ENCODE data around the gene IL23R.
"Not testable (repeated sequence)": the region's sequence is repeated elsewhere in the genome, so short reads cannot be mapped to it uniquely, and the experiment has no call there.

IL23R gene

GRCh38 chr1:67166196-67166595, at the start of gene IL23R:
IL23R (plus strand) TSS chr1:67166454; CDS start chr1:67168121, 1,667 bp downstream.
- DNase-seq: no peak

GRCh38 chr1:67118191-67118590, 48.1 kb upstream of the IL23R start:
- no peak for DNase-seq

- no peak for DNase-seq
Measured at GRCh38 chr1:67118646-67119045, 47.6 kb upstream of the IL23R start.

DNA sequence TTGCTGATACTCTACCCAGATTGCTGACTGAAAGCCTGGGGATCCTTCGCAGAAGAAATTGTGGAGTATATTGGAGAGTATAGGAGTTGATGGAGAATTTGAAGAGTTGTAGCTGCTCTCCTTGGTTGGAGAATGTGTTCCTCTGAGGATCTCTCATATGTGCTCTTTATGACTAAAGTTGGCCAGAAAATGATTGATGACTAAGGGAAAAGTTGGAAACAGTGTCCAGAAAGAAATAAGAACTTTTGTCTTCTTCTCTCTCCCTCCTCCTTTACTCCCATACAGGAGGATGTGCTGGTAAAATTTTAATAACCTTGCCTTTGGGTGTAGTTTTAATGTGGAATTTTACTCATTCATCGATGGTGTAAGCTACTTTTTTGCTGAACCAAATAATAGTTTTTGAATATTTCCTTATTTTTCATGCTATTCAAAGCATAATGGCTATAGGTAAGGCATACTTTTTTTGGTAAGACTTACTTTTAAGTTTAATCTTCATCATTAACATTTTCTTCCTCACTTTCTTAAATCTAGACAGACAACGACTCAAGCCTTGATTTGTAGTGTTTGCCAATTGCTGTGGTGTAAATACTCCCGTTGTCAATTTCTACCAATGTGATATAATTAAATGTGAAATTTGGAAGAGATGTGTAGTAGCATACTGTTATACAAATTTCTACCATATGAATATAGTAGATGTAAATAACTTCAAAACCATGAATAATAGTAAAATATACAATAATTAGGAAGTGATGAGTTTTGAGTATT, 45.2 kb upstream of the IL23R start:
- no peak for DNase-seq

DNA sequence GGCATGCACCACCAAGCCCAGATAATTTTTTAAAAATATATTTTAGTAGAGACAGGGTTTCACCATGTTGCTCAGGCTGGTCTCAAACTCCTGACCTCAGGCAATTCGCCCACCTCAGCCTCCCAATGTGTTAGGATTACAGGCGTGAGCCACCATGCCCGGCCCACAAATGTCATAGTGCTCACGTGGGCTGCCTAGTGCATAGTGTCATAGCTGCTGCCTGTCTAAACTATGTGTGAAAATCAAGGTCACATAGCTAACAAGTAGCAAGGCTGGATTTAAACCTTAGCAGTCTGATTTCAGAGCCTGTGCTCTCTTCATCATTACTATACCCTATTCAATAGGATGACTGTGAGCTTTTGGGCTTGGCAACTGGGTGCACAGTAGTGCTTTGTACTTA, 41.8 kb upstream of the IL23R start:
- no peak for DNase-seq

- DNase-seq: no peak
Measured at GRCh38 chr1:67126111-67126746, 40.0 kb upstream of the IL23R start.

DNA sequence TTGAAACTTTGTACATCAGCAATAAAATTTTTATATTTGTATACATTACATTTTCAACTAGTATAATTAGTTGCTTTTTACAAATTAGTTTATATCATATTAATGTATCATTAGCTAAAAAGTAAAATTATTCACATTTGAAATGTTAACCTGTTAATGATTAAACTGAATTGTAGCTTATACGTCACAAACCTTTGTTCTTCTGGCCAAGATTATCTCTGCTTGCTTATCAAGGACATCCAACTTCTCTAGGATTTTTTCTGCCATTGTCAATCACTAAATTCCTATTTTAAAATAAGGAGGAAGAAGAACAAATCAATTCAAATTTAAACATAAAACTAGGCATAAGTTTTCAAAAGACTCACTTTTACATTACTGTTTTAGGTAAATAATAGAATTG, 39.3 kb upstream of the IL23R start:
- no peak for DNase-seq

DNA sequence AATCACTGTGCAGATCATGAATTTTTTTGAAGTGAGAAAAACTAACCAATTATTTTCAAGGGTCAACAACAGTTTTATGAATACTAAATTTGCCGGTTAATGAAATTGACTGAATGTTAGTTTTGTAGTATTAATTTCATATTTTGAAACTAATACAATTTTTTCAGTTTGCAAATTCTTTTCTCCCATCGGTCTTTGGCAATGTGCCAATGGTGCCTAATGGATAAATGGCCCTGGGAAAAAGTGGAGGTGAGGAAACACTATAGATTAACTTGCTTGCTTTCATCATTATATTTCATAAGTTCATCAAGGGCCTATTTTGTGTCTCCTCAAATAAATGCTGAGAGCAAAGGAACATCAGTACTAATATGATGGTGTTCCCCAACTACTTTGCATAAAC, 35.6 kb upstream of the IL23R start:
- DNase-seq: no peak

GRCh38 chr1:67133177-67133576, 33.1 kb upstream of the IL23R start:
- no peak for DNase-seq

DNA sequence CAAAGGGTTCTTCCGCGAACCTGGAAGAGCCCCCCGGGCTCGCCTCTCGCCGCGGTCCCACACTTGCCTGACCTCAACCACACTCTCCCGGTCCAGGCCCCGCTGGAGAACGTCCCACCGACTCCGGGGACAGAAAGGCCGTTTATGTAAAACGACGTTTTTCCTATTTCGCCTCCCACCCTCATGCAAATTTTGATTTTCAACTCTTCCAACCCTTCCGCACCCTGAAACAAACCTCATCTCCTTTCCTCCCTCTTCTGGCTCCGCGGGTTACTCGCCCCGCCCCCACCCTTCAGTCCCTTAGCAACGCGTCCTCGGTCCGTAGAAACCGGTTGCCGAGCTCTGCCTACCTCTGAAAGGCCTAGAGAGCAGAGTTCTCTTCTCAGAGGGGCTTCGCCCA, 31.6 kb upstream of the IL23R start, which contains the start of gene C1orf141:
Gene C1orf141 (minus strand): TSS at position 276 of the 400 bp plus-strand sequence. CDS start 7,730 bp downstream, outside the sequence.
- no peak for DNase-seq

DNA sequence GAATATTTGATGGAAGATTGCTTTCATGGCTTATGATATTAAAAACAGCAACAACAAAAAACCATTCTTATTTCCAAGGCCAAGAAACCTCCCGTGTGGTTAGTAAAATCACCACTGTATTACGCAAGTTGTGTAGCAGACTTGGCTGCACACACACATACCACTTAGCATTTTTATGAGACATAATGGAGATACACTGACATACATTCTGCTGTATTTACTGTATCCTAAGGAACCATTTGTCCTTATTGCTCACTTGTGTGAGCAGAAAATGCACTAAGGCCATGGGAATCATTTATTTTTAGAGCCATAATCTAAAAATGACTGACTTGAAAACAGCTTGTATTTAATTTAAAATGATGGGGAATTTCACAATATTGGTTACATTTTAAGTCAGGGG, 30.9 kb upstream of the IL23R start:
- DNase-seq: no peak

DNA sequence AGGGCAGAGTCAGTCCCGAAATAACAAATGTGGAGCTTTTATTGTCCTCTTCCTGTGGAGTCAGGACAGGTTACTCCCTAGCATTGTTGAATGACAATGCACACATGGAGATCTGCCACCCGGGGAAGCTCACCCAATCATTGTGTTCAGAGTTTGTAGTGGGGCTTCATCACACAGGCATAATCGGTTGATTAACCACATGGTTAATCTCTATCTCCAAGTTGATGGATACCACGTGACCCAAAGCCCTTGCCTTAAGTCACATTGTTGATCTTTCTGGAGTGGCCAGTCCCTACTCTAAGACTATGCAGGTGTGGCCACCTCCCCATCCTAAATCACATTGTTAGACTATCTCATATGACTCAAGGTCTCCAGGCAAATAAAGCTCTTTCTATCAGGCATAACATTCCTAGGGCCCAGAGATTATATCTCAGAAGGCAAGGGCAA, 28.9 kb upstream of the IL23R start:
- no peak for DNase-seq

DNA sequence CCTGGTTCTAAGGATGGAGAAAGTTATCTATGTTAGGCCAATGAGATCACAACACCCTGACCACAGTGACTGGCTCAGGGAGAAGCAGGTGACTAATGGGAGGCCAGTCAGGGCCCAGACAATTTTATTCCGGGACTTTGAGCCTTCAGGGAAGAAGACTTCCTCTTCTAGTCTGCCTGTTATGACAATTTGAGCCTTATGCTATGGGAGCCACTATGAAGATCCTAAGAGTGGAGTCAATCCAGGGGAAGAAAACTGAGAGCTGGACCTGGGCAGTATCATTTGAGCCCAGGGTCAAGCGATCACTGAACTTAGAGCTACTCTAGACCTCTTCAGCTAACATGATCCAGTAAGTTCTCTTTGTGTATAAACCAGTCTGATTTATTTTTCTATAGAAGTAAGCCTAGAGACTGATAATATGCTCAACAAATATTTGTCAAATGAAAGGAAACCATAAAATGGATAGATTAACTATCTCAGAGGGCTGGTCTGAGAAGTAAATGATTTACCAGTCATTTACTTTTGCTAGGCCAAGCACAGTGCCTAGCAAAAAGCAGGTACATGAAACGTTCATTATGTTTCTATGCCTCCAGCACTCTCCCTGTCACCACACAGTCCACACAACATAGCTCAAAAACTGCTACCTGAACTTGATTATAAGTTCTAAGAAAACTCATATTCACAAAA, 27.3 kb upstream of the IL23R start:
- no peak for DNase-seq

DNA sequence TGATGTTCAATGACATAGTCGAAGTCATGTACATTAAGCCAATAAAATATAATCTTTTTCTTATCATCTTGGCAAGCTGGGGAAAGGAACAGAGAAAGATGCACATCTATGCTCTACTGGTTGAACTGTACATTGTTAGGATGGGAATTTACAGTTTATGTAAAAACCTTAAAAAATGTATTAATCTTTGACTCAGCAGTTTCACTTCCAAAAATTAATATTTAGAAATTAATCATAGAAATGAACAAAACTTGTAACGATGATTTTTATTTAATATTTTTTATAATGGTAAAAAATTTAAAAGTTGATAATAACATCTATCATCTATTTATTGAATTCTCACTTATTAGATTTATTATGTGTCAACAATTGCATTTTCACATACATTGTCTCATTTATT, 25.8 kb upstream of the IL23R start:
- DNase-seq: no peak

DNA sequence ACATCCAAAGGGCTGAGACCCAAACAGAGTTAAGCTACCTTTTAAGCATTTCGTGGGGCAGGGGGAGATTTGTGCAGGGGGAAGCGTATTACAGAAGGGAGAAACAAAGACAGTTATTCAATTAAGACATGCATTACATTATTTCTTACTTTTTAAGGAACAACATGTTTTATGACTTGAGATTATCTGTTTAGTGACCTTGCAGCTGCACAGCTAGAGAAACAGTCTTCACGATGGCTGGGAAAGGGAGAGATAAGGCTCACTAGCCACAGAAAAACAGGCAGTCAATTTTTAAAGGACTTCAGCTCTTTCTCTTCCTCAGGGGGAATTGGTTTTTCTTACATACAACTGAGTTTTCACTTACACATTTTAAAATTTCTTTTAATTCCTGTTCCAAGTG, 24.4 kb upstream of the IL23R start:
- not testable (repeated sequence) for DNase-seq

DNA sequence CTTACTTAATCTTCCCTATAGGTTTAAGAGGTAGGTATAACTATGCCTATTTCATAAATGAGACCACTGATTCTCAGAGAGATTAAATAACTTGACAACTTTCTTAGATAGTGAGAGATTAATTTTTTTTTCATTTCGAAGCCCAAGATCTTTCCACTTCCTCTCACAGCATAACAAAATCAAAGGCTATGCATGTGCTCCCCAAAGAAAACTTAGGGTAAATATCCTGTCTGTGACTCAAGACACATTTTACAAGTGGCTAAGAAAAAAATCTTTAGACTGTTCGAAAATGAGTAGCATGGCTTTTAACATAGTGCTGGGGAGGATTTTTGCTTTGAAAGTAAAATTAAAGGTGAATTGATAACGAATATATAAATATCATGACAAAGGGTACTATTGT, 23.3 kb upstream of the IL23R start:
- no peak for DNase-seq

GRCh38 chr1:67143966-67144365, 22.3 kb upstream of the IL23R start:
- DNase-seq: no peak

DNA sequence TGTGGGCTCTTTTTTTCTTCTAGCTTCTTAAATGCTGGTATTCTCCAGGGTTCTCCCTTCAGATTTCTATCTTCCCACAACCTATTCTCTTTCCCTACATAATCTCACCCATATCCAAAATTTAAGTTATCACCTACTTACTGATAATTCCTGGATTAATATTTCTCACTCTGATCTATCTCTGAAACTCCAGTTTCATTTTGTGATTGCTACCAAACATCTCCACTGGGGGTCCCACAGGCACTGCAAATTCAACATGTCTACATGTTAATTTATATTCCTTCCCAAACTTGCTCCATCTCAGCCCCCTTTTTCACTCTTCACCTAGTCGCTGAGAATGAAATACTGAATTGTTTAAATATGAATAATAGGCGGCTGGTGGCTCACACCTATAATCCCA, 21.6 kb upstream of the IL23R start:
- DNase-seq: no peak

DNA sequence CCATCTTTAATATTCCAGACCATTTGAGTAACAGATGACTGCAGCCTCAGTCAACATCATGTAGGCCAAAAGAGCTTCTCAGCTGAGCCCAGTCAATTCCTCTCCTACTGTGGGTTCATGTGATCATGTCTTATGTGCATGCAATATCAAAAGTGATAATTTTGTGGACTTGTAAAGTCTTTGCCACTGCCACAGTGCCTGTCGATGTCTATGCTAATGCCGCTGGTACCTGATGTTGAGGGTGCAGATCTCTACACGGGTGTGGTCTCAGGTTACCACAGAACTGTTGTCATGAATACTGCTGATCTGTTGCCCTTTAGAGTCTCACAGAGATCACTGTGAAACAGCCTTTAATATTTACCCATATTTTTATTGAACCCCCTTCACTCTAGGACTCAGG, 20.2 kb upstream of the IL23R start:
- DNase-seq: no peak

DNA sequence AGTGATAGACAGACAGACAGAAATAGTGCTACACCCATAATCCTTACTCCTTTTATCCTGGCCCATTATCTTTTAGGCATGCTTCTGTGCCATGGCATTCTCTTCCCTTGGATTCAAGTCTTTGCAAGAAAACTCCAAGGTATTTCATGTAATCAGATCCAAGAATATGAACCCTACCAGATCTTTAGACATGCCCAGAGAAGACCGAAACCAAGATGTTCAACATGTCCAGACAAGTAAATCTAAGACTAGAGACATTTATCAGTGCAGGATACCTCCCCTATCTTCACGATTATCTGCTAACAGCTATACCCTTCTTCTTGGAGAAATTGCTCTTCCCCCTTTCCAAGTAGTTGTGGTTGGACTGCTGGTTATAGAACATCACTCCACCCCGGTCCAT, 19.7 kb upstream of the IL23R start:
- no peak for DNase-seq

- DNase-seq: not testable (repeated sequence)
Measured at GRCh38 chr1:67147973-67148372, 18.3 kb upstream of the IL23R start.

DNA sequence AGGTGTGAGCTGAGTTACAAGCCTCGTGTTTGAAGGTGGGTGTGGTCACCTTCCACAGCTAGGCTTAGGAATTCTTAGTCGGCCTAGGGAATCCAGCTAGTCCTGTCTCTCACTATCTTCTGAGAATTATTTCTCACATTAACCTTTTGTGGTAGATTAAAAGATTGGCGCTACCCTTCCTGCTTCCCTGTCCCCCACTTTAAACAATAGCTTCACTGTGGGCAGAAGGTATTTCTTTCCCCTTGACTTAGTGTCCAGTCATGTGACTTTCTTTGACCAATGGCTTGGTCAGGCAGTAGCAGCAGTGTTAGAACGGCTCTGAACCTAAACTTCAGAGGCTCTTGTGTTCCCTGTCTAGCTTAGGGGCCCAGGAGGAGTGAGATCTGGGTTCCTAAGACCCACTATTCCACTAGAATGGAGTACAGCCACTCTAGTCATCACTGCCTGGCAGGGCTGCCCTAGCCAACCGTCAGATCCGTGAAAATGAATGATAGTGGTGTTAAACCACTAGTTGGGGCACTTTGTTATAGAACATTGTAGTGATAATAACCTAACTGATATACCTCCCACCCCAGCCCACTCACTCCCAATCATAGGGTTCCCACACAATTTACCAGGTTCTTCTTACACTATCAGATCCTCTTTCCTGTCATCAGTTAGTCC, 17.6 kb upstream of the IL23R start:
- DNase-seq: no peak

- peak; percentile 85 for DNase-seq
Measured at GRCh38 chr1:67149179-67149770, 17.0 kb upstream of the IL23R start.
